ENCODE data around the gene STAT3. TPM values are rescaled to one million over a fixed set of nuclear protein-coding genes. Genes with fewer than 3 reads are reported as not detected.

STAT3 gene
- polyA plus RNA-seq, 1 of the 3 experiments (the other 2 are of a cell fraction), result 35.7 TPM

DNA sequence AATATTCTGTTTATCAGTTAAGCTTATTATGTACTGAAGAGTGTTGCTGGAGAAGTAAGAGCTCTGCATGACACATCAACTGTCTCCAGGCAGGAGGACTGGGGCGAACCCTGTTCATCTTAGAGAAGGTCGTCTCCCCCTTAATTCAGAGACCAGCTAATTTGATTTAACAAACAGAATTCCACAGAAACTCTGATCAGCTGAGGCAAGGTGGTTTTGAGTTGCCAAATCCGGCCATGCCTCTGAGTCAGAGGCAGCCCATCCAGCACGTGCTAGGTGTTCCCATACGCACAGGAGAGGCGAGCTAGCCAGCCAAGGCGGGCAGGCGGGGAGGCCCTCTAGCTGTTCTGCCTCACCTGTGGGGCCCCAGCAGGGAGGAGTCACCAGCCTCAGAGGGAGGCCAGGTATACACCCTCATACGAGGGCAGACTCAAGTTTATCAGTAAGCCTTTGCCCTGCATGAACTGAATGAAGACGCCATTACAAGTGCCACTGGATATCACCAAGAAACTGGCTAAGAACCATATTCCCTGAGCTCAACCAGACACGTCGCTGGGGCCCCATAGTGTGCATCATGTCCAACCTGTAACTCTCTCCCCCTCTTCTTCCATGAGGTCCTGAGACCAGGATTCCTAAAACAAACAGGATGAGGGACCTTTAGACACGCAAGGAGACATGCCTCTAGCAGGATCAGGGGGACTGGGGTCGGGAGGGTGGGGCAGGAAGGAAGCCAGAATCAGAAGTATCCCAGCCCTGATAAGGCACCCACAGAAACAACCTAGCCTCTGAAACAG, 74.3 kb downstream of the STAT3 start:
- peaks cover 14% of the 10 kb centered on the region for H3F3A ChIP-seq (replicated peaks; ENCODE audit: insufficient read depth)
- ChIA-PET POLR2A (no interaction called here), CTCF (interaction anchor here (1.0 to 26.2 kb wide), 8 partner anchors 8 to 213 kb away, joined by 3 to 683 read pairs (median 6); no protein-coding TSS in a partner anchor)
- no peak overlapping the region for H2AFZ ChIP-seq (ENCODE audit: low read depth)
- peaks cover 17 to 46% of the 10 kb centered on the region in 2 experiments for H3K36me3 ChIP-seq (replicated peaks in 1 of 2; ENCODE audit: control insufficient read depth in 1 of 2, insufficient read depth in 2 of 2, low read length in 1 of 2)
- peaks cover 2% of the 10 kb centered on the region; the same call in 1 of the 2 replicates for H3K79me2 ChIP-seq (ENCODE audit: insufficient read depth)
- no peaks in the 10 kb centered on the region for H4K20me1 ChIP-seq (ENCODE audit: insufficient read depth)
- no peak overlapping the region for H3K9ac ChIP-seq
- TF ChIP-seq, protein P1, sequence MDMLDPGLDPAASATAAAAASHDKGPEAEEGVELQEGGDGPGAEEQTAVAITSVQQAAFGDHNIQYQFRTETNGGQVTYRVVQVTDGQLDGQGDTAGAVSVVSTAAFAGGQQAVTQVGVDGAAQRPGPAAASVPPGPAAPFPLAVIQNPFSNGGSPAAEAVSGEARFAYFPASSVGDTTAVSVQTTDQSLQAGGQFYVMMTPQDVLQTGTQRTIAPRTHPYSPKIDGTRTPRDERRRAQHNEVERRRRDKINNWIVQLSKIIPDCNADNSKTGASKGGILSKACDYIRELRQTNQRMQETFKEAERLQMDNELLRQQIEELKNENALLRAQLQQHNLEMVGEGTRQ (IDR thresholded peaks at IDR 0.05; ENCODE audit: borderline replicate concordance, low read depth, low read length), result no peak
- TF ChIP-seq TAF1 (IDR thresholded peaks at IDR 0.05; ENCODE audit: borderline replicate concordance, low read depth, low read length) (no peak), PBX3 (IDR thresholded peaks at IDR 0.05) (no peak), YY1 (IDR thresholded peaks at IDR 0.05; ENCODE audit: low read depth) (no peak), EP300 (IDR thresholded peaks at IDR 0.05; ENCODE audit: borderline replicate concordance in 1 of 2, low read depth in 1 of 2, low read length in 1 of 2) (no peak)
- no peaks in the 10 kb centered on the region for H3K27me3 ChIP-seq (ENCODE audit: insufficient read depth)
- H3K9me2 ChIP-seq, result no peaks in the 10 kb centered on the region
- no peak overlapping the region for H3K27ac ChIP-seq (ENCODE audit: low read depth in 2 of 2, low read length in 1 of 2)
- 95% methylated on average over 6 of the region's 14 CpGs for WGBS (ENCODE audit: low lambda C conversion rate)
- H3K4me1 ChIP-seq (ENCODE audit: control insufficient read depth in 1 of 2, insufficient read depth in 2 of 2, low read depth in 1 of 2, low read length in 1 of 2), result peaks cover 0 to 15% of the 10 kb centered on the region in 2 experiments; a peak in 2 of 4 replicates
- DNase-seq, result no peak
- no peaks in the 10 kb centered on the region for H3K9me3 ChIP-seq
- H3K4me3 ChIP-seq (ENCODE audit: low read depth in 2 of 2, low read length in 1 of 2), result no peak overlapping the region
- no peak overlapping the region for H3K4me2 ChIP-seq

GRCh38 chr17:42313389-42313772, 74.9 kb downstream of the STAT3 start:
- Histone ChIP-seq H4K20me1 (ENCODE audit: insufficient read depth) (no peaks in the 10 kb centered on the region), H3K27ac (ENCODE audit: low read depth in 2 of 2, low read length in 1 of 2) (no peak overlapping the region), H3K79me2 (ENCODE audit: insufficient read depth) (no peaks in the 10 kb centered on the region), H3K27me3 (ENCODE audit: insufficient read depth) (no peaks in the 10 kb centered on the region), H3K4me2 (no peak overlapping the region), H3K4me3 (ENCODE audit: low read depth in 2 of 2, low read length in 1 of 2) (no peak overlapping the region), H3K9ac (no peak overlapping the region), H3K9me2 (no peaks in the 10 kb centered on the region), H3K9me3 (no peaks in the 10 kb centered on the region), H2AFZ (ENCODE audit: low read depth) (no peak overlapping the region), H3F3A (replicated peaks; ENCODE audit: insufficient read depth) (peaks cover 14% of the 10 kb centered on the region), H3K4me1 (ENCODE audit: control insufficient read depth in 1 of 2, insufficient read depth in 2 of 2, low read depth in 1 of 2, low read length in 1 of 2) (peaks cover 0 to 15% of the 10 kb centered on the region in 2 experiments; a peak in 2 of 4 replicates), H3K36me3 (replicated peaks in 1 of 2; ENCODE audit: control insufficient read depth in 1 of 2, insufficient read depth in 2 of 2, low read length in 1 of 2) (peaks cover 17 to 41% of the 10 kb centered on the region in 2 experiments)
- ChIA-PET CTCF (interaction anchor here (1.0 to 26.2 kb wide), 8 partner anchors 8 to 214 kb away, joined by 3 to 683 read pairs (median 6); no protein-coding TSS in a partner anchor), POLR2A (no interaction called here)
- no peak for DNase-seq
- no peak for TF ChIP-seq SMC3 (IDR thresholded peaks at IDR 0.05; ENCODE audit: low read depth, low read length)
- TF ChIP-seq EP300 (IDR thresholded peaks at IDR 0.05; ENCODE audit: borderline replicate concordance in 1 of 2, low read depth in 1 of 2, low read length in 1 of 2), result no peak
- TF ChIP-seq, protein P1 (IDR thresholded peaks at IDR 0.05; ENCODE audit: borderline replicate concordance, low read depth, low read length), result no peak
- TF ChIP-seq CHD2 (IDR thresholded peaks at IDR 0.05; ENCODE audit: low read length, partially characterized antibody), result no peak
- TF ChIP-seq YY1 (IDR thresholded peaks at IDR 0.05; ENCODE audit: low read depth), result no peak
- TF ChIP-seq NRF1 (IDR thresholded peaks at IDR 0.05; ENCODE audit: low read depth, low read length), result no peak
- no peak for TF ChIP-seq RAD21 (IDR thresholded peaks at IDR 0.05; ENCODE audit: low read length)
- TF ChIP-seq, protein P2, sequence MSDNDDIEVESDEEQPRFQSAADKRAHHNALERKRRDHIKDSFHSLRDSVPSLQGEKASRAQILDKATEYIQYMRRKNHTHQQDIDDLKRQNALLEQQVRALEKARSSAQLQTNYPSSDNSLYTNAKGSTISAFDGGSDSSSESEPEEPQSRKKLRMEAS (IDR thresholded peaks at IDR 0.05; ENCODE audit: low read depth), result no peak
- no peak for TF ChIP-seq REST (IDR thresholded peaks at IDR 0.05; ENCODE audit: low read depth, low read length)
- TF ChIP-seq RFX5 (IDR thresholded peaks at IDR 0.05; ENCODE audit: low read length), result no peak
- TF ChIP-seq GABPA (IDR thresholded peaks at IDR 0.05; ENCODE audit: low read depth), result no peak
- TF ChIP-seq RXRA (IDR thresholded peaks at IDR 0.05; ENCODE audit: borderline replicate concordance, low read depth), result no peak
- TF ChIP-seq TEAD4 (IDR thresholded peaks at IDR 0.05; ENCODE audit: borderline replicate concordance, insufficient read depth), result no peak
- WGBS (ENCODE audit: low lambda C conversion rate), result 100% methylated on average over 4 of the region's 4 CpGs
